MCF 10A (cell line): ENCODE data around the gene FAF1. TPM values are rescaled to one million over a fixed set of nuclear protein-coding genes. Genes with fewer than 3 reads are reported as not detected.

Experiments
- BruUV-seq: library from RNA; stranded (reverse); fragments of 400-500 nt; replicated peaks from 2 replicates; lab custom pipeline; 2021; lab: Mats Ljungman, UMichigan
- CTCF ChIA-PET: fragments of 300-600 bp; sonication (Branson Sonifier 250); formaldehyde crosslinking; extraction: SDS; loops from one replicate; lab custom pipeline; 2021; ENCODE audit warnings: antibody characterized with exemption, inconsistent platforms; lab: Yijun Ruan, JAX
- POLR2A ChIA-PET: fragments of 300-600, 350-650 bp; sonication (Branson Sonifier 250); formaldehyde crosslinking; extraction: SDS; loops from one replicate; lab custom pipeline; 2020; ENCODE audit warnings: antibody characterized with exemption, inconsistent platforms; lab: Yijun Ruan, JAX
- DNase-seq: peaks from one replicate; pipeline ENCODE4 v3.0.0-alpha.2; 2018; ENCODE audit not compliant: unreplicated experiment
- H3K27ac Mint-ChIP-seq: one replicate; pipeline ENCODE4 v1.8.0; 2022; ENCODE audit warnings: mild to moderate bottlenecking, low read depth, mixed read lengths; ENCODE audit not compliant: unreplicated experiment
- H3K27me3 Mint-ChIP-seq: one replicate; pipeline ENCODE4 v1.8.0; 2022; ENCODE audit warnings: mixed read lengths; ENCODE audit not compliant: insufficient read depth, unreplicated experiment
- H3K36me3 Mint-ChIP-seq: one replicate; pipeline ENCODE4 v1.8.0; 2022; ENCODE audit warnings: mild to moderate bottlenecking, moderate library complexity, mixed read lengths; ENCODE audit not compliant: insufficient read depth, unreplicated experiment
- H3K4me1 Mint-ChIP-seq: one replicate; pipeline ENCODE4 v1.8.0; 2022; ENCODE audit warnings: mixed read lengths; ENCODE audit not compliant: insufficient read depth, unreplicated experiment
- H3K4me3 Mint-ChIP-seq: one replicate; pipeline ENCODE4 v1.8.0; 2022; ENCODE audit warnings: mild to moderate bottlenecking, moderate library complexity, mixed read lengths; ENCODE audit not compliant: unreplicated experiment
- H3K9me3 Mint-ChIP-seq: one replicate; pipeline ENCODE4 v1.8.0; 2022; ENCODE audit warnings: mixed read lengths; ENCODE audit not compliant: unreplicated experiment
- intact Hi-C: fragments of 100-400 bp; cut with micrococcal nuclease; formaldehyde crosslinking; loops from 2 replicates; pipeline ENCODE4 v1.14.1; 2022
- total RNA-seq: library from RNA; stranded (reverse); gene quantifications from 2 replicates; pipeline ENCODE4 v1.2.3, GENCODE V29; 2022
- TF ChIP-seq, protein P1 (sequence below): fragments of 200-600 bp; IDR thresholded peaks from one replicate; pipeline ENCODE4 v1.8.0; 2022; ENCODE audit warnings: antibody characterized with exemption, mild to moderate bottlenecking; ENCODE audit not compliant: unreplicated experiment

Gene FAF1
- total RNA-seq, 1 experiment from 2014 or later: 93.2 TPM

DNA sequence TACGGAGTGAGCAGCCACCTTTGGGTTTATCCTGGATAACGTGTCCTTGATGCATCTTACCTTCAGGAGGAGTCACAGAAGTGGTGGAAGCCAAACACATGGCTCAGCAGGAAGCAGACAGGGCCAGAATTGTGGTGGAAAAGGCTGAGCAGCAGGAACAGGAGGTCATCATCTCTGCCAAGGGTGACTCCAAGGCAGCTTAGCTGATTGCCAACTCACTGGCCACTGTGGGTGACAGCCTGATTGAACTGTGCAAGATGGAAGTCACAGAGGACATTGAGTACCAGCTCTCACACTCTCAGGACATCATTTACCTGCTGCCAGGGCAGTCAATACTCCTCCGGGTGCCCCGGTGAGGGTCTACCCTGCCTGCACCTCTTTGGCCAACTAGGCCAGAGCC lies 179.3 kb downstream of the FAF1 start:
- CTCF ChIA-PET: interaction anchor here (0.6 to 1.2 kb wide), 3 partner anchors 29 to 302 kb away, joined by 3 read pairs; no protein-coding TSS in a partner anchor
- TF ChIP-seq, protein P1, sequence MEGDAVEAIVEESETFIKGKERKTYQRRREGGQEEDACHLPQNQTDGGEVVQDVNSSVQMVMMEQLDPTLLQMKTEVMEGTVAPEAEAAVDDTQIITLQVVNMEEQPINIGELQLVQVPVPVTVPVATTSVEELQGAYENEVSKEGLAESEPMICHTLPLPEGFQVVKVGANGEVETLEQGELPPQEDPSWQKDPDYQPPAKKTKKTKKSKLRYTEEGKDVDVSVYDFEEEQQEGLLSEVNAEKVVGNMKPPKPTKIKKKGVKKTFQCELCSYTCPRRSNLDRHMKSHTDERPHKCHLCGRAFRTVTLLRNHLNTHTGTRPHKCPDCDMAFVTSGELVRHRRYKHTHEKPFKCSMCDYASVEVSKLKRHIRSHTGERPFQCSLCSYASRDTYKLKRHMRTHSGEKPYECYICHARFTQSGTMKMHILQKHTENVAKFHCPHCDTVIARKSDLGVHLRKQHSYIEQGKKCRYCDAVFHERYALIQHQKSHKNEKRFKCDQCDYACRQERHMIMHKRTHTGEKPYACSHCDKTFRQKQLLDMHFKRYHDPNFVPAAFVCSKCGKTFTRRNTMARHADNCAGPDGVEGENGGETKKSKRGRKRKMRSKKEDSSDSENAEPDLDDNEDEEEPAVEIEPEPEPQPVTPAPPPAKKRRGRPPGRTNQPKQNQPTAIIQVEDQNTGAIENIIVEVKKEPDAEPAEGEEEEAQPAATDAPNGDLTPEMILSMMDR: no peak
- no peak for DNase-seq
- Mint-ChIP-seq H3K9me3 (no peaks in the 10 kb centered on the region), H3K27me3 (no peaks in the 10 kb centered on the region), H3K27ac (no peak overlapping the region), H3K4me3 (no peak overlapping the region), H3K4me1 (peaks cover 6% of the 10 kb centered on the region), H3K36me3 (no peaks in the 10 kb centered on the region)
- intact Hi-C loops: no loop called here
- BruUV-seq: no TSS peak
- POLR2A ChIA-PET: interaction anchor here (0.7 kb wide), 1 partner anchor 16 kb away, joined by 3 read pairs; no protein-coding TSS in a partner anchor

DNA sequence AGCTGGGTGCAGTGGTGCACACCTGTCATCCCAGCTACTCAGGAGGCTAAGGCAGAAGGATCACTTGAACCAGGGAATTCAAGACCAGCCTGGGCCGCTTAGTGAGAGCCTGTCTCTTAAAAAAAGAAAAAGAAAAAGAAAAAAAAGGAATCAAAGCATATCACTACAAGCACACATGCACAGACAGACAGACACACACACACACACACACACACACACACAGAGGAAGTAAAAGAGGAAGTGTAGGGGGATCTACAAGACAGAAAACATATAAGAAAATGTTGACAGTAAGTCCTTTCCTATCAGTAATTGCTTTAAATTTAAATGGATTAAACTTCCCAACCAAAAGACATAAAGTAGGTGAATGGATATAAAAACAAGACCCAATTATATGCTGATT lies 180.3 kb downstream of the FAF1 start:
- BruUV-seq: no TSS peak
- CTCF ChIA-PET: interaction anchor here (0.7 to 1.1 kb wide), 4 partner anchors 35 to 530 kb away, joined by 3 to 4 read pairs (median 3); no protein-coding TSS in a partner anchor
- peaks cover 6% of the 10 kb centered on the region for H3K4me1 Mint-ChIP-seq
- TF ChIP-seq, protein P1: no peak
- no peak for DNase-seq
- no peak overlapping the region for H3K4me3 Mint-ChIP-seq
- H3K27ac Mint-ChIP-seq: no peak overlapping the region
- H3K27me3 Mint-ChIP-seq: no peaks in the 10 kb centered on the region
- POLR2A ChIA-PET: no interaction called here
- intact Hi-C loops: loop anchor here (10.0 kb wide), 3 partner anchors 145 to 515 kb away; partner anchors contain the start of gene FAF1
- H3K9me3 Mint-ChIP-seq: no peaks in the 10 kb centered on the region
- H3K36me3 Mint-ChIP-seq: no peaks in the 10 kb centered on the region

DNA sequence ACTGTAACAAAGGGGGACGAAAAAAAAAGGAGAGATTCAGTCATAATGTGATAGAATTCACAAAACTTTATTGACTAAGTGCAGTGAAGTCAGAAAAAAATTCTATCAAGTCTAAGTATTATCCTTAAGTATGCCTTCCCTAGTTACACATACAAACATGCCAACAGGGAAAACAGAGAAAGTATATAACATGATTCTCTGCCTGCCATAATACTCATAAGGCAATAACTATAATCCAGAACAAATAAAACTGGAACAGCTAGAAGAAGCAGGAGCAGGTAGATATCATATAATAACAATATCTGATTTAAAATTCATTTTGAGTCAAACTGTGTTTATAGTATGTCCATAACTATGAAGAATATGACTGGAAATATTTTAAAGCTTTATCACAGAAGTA lies 184.3 kb downstream of the FAF1 start:
- TF ChIP-seq, protein P1: no peak
- H3K9me3 Mint-ChIP-seq: no peaks in the 10 kb centered on the region
- POLR2A ChIA-PET: interaction anchor here (0.6 to 0.8 kb wide), 2 partner anchors 170 to 185 kb away, joined by 3 read pairs; partner anchors contain the start of gene FAF1
- DNase-seq: no peak
- H3K4me3 Mint-ChIP-seq: no peak overlapping the region
- H3K36me3 Mint-ChIP-seq: no peaks in the 10 kb centered on the region
- BruUV-seq: no TSS peak
- H3K27me3 Mint-ChIP-seq: no peaks in the 10 kb centered on the region
- no peak overlapping the region for H3K27ac Mint-ChIP-seq
- CTCF ChIA-PET: interaction anchor here (0.5 to 5.0 kb wide), 18 partner anchors 8 to 749 kb away, joined by 3 to 70 read pairs (median 5); partner anchors contain the start of gene FAF1
- H3K4me1 Mint-ChIP-seq: no peaks in the 10 kb centered on the region
- intact Hi-C loops: loop anchor here (2.0 to 10.0 kb wide), 5 partner anchors 149 to 519 kb away; partner anchors contain the start of gene FAF1

DNA sequence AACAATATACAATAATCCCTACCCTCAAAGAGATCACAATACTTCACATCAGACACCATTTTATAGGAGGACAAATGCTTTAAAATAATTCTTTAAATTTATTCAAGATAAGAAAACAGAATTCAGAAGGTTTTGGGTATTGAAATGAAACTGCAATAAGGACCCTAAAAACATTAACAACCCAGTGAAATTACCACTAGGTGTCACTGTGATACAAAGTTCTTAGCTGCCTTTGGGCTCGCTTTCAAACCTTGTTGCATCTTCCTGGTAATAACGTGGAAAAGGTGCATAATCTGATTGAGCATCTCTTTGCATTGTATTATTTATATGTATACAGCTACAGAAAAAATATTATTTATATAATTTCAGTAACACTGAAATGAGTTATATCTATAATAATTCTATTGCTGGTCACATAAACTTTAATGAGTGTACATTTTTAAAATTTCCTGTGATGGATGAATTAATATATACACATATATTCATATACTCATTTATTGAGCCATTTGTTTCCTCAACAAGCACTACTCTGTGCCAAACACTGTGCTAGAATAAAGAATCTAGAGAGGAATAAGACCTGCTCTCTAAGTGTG lies 185.2 kb downstream of the FAF1 start:
- BruUV-seq: no TSS peak
- ChIA-PET POLR2A (interaction anchor here (1.3 to 1.9 kb wide), 2 partner anchors 185 to 522 kb away, joined by 4 to 12 read pairs; partner anchors contain the start of gene FAF1), CTCF (interaction anchor here (0.5 to 5.0 kb wide), 43 partner anchors 9 to 490 kb away, joined by 3 to 70 read pairs (median 5); no protein-coding TSS in a partner anchor)
- H3K9me3 Mint-ChIP-seq: no peaks in the 10 kb centered on the region
- H3K36me3 Mint-ChIP-seq: no peaks in the 10 kb centered on the region
- H3K4me3 Mint-ChIP-seq: no peak overlapping the region
- peak; percentile 74 for DNase-seq
- TF ChIP-seq, protein P1: peak; percentile 64
- H3K27ac Mint-ChIP-seq: no peak overlapping the region
- intact Hi-C loops: loop anchor here (2.0 to 10.0 kb wide), 6 partner anchors 150 to 520 kb away; partner anchors contain the start of gene FAF1
- H3K27me3 Mint-ChIP-seq: no peaks in the 10 kb centered on the region
- H3K4me1 Mint-ChIP-seq: no peaks in the 10 kb centered on the region
